GM21367 (cell line): Measurements from ENCODE around the gene SH3BGRL2.

Experiments
- ATAC-seq: cut with Tn5 transposase; IDR thresholded peaks from one replicate; pipeline ENCODE4 v1.9.1; 2021; ENCODE audit not compliant: unreplicated experiment

Gene SH3BGRL2

GRCh38 chr6:79694623-79695343, 63.7 kb downstream of the SH3BGRL2 start:
- no peak for ATAC-seq

GRCh38 chr6:79697430-79697829, 66.3 kb downstream of the SH3BGRL2 start:
- no peak for ATAC-seq

GRCh38 chr6:79699606-79700005, 68.5 kb downstream of the SH3BGRL2 start:
- ATAC-seq, result no peak

- no peak for ATAC-seq
Observed at GRCh38 chr6:79702691-79703090, 71.6 kb downstream of the SH3BGRL2 start.

GRCh38 chr6:79704200-79704599, 73.1 kb downstream of the SH3BGRL2 start:
- no peak for ATAC-seq

GRCh38 chr6:79705456-79705995, 74.4 kb downstream of the SH3BGRL2 start:
- ATAC-seq, result no peak

GRCh38 chr6:79706527-79706926, 75.4 kb downstream of the SH3BGRL2 start:
- no peak for ATAC-seq

GRCh38 chr6:79707621-79708020, 76.5 kb downstream of the SH3BGRL2 start:
- ATAC-seq, result no peak

- ATAC-seq, result no peak
Observed at GRCh38 chr6:79708095-79708791, 77.1 kb downstream of the SH3BGRL2 start.

GRCh38 chr6:79710127-79710526, 79.0 kb downstream of the SH3BGRL2 start:
- ATAC-seq, result no peak

- no peak for ATAC-seq
Observed at GRCh38 chr6:79711167-79711566, 80.0 kb downstream of the SH3BGRL2 start.

- ATAC-seq, result no peak
Observed at GRCh38 chr6:79712144-79712543, 81.0 kb downstream of the SH3BGRL2 start.

GRCh38 chr6:79712616-79713135, 81.5 kb downstream of the SH3BGRL2 start:
- no peak for ATAC-seq

- no peak for ATAC-seq
Observed at GRCh38 chr6:79713701-79714322, 82.7 kb downstream of the SH3BGRL2 start.

- no peak for ATAC-seq
Observed at GRCh38 chr6:79717989-79718388, 86.9 kb downstream of the SH3BGRL2 start.

GRCh38 chr6:79718509-79719247, 87.5 kb downstream of the SH3BGRL2 start:
- ATAC-seq, result no peak

- ATAC-seq, result no peak
Observed at GRCh38 chr6:79719248-79719960, 88.3 kb downstream of the SH3BGRL2 start.

- no peak for ATAC-seq
Observed at GRCh38 chr6:79724816-79725215, 93.7 kb downstream of the SH3BGRL2 start.

- ATAC-seq, result no peak
Observed at GRCh38 chr6:79731471-79731870, 100.3 kb downstream of the SH3BGRL2 start.

- no peak for ATAC-seq
Observed at GRCh38 chr6:79733388-79733787, 102.3 kb downstream of the SH3BGRL2 start.
